Stimulated activated CD4-positive, alpha-beta T cell treated with anti-CD3 and anti-CD28 coated beads, Interleukin-1b, Interleukin-23, amount 100 ng/mL, for 4 hours (primary cell): ENCODE measurements around the gene ATP1B4.

Experiments used
- DNase-seq, 2 donors: peaks; one replicate each; pipeline ENCODE4 v3.0.0-alpha.2; 2020; ENCODE audit warnings: low read depth in 2 of 2

ATP1B4 gene

DNA sequence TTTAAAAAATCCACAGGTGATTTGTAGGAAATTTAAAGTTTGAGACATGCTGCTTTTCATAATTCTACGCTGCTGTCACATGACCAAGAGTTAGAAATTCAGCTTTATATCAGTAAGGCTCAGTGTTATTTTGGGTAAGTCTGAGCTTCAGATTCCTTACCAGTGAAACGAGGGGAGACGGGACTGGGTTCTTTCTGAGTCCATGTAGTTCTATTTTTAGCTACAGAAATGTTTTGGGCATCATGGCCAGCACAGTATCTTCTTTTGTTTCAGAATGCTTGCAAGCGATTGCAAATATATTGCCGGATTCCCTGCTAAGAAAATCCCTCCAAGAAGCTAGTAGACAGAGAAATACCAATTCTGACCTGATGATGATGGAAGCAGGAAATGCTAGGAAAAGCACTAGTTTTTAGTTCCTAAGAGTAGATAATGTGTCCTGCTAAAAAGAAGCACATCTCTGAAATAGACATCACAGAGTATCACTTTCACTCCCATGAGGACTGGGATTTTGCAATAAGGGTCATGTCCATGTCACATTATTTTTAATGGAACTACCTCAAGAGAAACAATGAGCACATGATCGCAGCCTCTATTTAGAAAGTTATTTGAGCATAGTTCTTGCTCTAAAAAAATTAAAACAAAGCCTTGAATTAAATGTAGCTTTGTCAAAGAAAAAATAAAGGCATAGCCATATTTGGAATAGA is 10.9 kb downstream of the ATP1B4 start:
- DNase-seq: no peak

DNA sequence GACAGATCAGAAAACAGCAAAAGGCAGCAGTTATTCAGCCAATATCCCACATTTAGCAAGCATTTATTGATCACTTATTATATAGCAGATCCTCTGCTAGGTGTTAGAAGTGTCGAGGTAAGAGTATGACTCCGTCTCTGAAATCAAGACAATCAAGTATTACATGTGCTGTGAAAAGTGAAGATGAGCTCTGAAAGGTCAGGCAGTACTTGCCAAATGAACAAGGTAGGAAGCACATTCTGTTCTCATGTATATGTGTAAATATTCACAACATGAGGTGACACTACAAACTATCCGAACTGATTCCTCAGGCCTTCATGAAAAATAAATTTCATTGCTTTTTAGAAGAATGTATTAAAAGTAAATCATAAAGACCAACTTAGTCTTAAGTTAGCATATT is 15.3 kb downstream of the ATP1B4 start:
- DNase-seq: no peak

DNA sequence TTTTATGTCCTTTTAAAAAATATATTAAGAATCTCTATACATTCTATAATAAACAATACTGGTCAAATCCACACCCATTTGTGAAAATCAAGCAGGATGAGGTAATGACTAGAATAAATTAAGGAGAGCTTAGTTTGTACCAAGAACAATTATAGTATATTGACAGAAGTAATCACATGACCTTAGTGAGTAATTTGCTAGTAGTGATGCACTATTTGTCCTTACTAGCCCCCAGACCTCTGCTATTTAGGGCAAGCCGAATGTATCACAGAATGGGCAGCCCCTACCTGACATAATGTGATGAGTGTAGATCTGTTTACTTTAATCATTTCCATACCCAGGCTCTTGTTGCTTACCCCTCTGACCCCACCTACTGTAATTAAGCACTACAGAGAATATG is 15.8 kb downstream of the ATP1B4 start:
- DNase-seq: no peak

DNA sequence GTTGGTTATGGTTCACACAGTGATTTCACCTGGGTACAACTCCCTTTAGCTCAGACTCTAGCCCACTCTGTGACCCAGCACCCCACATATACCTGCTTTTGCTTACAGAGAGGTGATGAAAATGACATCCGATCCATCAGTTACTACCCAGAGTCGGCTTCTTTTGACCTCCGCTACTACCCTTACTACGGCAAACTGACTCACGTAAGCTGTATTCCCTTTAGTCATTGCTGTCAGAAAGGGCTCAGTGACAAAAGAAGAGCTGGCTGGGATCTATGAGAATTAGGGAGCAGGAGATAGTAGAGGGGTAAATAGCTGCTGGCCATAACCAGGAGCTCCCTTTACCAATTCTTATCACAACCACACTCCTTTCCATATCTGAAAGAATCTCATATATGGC is 16.7 kb downstream of the ATP1B4 start:
- DNase-seq: no peak

DNA sequence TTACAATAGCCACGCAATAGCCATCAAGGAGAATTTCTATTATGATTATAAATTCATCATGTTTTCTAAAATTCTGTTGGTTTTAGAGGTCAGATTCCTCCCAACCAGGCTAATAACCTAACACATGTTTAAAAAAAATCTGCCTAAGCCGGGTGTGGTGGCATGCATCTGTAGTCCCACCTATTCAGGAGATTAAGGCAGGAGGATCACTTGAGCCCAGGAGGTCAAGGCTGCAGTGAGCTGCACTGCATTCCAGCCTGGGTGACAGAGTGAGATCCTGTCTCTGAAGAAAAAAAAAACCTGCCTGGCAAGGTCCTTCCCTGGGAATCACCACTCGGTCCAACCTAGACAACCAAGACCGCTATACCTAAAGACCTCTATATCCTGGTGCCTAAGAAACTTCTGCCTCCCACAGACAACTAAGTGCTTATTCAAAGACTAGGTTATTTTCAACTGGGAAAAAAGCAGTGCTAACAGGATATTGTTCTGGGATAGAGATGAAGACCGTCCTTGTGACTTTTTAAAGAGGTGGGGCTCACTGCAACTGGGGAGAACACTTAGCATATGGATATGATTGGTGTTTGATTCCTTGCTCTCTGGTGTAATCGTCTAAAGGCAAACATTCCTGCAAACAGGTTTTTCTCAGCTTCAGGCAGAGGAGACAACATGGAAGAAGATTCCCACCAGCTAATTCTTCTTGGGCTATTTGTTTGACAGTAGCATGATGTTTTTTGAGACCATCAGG is 18.2 kb downstream of the ATP1B4 start:
- DNase-seq: no peak

DNA sequence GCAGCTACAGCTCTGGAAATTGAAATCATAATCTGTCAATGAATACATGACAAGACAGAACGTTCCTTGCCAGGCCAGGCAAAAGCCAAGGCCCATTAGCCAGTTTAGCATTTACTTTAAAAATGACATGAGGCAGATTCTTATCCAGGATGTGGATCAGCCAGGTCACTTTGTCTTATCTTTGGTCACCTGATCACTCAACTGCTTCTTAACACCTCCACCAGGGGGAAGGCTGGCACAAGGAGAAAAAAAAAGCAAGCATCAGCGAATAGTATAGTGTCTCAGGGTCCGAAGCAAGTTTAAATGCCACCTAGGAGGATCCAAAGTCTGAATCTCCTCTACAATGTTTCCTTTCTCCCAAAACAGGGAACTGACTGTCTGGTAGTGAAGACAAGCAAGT is 18.8 kb downstream of the ATP1B4 start:
- no peak for DNase-seq

DNA sequence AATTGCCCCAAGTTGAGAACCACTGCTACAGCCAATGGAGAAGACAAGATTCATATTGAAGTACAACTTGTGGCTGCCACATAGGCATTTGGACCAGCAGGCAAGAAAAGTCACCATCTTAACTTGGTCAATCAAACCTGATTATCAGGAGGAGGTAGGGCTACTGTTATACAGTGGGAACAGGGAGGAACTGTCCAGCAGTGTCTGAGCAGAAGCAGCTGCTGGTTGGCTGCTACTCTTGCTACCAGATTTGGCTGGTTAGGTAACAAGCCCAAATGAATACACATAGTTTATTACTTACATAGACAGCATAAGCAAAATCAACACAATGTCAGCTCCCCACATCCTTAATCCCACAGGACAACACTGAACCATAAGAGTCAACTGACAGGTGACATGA is 39.4 kb downstream of the ATP1B4 start:
- DNase-seq: no peak

DNA sequence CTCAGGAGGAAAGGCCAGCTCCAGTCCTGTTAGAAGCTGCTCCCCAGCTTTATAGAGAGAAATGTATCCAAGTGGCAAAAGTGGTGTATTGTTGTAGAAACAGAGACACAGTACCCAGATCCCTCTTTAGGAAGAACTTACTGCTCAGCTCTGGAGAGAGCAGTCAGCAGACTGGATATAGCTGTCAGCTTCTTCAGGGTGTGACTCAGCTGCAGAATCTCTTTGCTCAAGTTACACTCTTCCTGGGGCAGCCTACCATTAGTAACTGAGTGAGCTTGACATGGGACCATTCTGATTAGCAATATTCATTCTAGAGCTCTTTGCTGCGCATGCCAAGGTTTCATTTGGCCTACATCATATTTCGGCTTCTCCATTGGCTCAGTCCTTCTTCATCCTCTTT is 40.5 kb downstream of the ATP1B4 start:
- DNase-seq: no peak

DNA sequence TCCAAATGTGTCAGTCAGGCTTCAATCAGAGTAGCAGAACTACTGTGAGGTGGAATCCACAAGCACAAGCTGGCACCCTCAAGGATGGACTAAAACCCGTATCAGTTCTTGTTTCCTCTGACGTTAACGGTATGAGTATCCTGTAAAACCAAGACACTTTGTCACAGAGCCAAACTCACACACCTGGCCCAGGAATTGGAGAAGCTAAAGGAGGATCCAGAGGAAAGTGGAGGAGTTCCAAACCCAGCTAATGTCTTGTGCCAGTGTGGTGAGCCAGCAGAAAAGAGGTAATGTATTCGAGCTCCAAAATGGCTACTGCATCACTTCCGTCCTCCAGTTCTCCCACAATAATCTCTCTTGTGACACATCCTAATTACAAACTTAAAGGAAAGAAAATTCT is 44.7 kb downstream of the ATP1B4 start:
- no peak for DNase-seq

DNA sequence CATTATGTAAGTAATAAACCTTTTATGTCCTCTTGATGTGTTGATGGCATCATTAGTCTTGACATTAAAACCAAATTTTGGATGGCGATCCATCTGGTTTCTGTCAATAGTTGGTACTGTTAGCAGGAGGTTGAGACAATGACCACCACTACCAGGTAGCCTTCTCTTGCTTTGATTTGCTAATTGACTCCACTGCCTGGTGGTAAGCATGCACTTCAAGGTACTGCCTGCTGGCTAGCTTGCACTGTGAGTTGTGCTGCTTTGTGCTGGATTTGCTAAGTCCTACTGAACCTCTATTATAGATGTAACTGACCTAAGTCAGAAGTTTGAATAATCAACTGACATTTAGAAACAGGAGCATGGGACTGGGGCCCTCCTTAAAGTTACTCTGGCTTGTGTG is 46.3 kb downstream of the ATP1B4 start:
- no peak for DNase-seq

DNA sequence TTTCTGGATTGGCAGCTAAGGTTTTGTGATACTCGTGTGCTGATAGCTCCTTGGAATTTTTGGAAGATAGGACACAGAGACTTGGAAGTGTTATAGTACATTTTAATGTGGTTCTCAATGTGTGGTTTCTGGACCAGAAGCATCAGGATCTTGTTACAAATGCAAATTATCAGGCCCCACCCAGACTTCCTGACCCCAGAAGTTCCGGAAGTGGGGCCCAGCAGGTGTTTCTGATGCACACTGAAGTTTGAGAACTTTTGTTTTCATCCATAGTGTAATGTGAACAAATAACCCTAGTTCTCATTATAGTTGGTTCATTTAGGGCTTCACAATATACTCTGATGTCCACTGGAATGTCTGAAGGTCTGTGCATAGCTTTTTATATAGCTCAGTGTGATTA is 57.6 kb downstream of the ATP1B4 start:
- no peak for DNase-seq

DNA sequence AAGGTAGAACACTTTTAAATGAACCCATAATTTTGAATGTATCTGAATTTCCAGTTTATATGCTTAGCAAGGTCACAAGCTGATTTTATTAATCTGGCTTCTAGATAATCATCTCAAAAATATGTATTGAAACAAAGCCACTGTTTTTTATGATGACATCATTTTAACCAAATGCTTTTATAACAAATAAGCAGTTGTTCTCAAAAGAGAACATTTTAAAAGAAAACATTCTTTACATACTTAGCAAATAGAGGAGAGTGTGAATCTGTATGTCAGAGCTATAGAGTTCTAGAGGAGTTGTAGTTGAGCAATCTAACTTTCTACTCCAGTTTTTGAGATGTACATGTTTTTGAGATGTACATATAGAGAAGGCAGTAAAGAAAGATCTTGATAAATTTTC is 64.7 kb downstream of the ATP1B4 start:
- no peak for DNase-seq

DNA sequence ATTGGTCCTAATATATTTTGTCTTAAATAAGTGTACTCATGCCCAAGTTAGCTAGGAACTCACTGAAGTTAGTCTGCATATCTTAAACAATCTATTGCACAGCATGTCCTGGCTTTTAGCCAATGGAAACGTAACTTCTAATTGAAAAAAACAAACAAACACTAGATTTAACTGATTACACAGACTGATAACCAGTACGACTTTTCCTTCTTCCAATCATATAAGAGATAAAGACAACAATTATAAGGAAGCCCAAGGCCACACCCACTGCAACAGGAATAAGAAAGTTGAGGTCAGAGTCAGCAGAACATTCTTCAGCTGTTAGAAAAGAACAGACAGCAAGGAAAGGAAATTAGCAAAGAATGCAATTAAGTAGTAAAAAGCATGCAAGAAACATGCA is 66.4 kb downstream of the ATP1B4 start:
- DNase-seq: no peak

DNA sequence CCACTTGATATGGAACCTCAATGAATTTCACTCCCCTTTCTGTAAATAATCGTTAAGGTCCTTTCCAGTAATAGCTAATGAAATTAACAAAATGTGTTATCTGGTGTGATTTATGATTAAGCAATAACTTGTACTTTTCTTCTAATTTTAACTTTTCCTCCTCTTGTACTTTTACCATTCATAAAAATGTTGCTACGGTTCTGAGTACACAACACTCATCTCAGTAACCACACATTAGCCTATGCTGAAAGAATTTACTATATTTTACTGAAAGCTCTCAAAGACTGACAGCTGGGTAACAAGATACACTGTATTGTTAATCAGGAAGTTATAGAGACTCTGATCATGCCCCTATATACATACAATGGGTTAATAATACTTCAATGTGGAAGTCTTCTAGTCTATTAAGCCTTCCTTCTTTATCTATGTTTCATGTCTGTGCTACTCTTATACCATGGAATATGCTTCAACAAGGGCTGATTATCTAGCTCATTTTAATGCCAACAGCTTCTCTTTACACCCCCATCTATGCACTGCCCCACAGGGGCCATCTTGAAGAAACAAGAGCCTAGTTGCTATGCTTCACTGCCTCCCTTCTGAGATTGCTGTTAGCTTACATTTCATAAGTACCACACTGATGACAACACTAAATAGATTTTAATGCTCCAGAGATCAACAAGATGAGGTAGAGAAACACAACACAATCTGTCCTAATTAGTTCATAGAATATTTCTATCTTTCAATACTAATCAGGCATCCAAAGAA is 68.1 kb downstream of the ATP1B4 start:
- no peak for DNase-seq
